DND-41 (cell line): Measurements from ENCODE around the gene GOSR2.

Experiments
- ATAC-seq: fragments of 200-7000 bp; cut with Tn5 transposase; 3 replicates; pipeline ENCODE4 v1.9.1; 2021; ENCODE audit warnings: low read depth; ENCODE audit not compliant: insufficient read depth
- DNase-seq: peaks from one replicate; pipeline ENCODE4 v3.0.0-alpha.2; 2020
- H2AFZ ChIP-seq: 2 replicates; pipeline ENCODE4 v1.6.0; 2012; ENCODE audit warnings: low read depth, low read length
- H3K27ac ChIP-seq: 2 replicates; pipeline ENCODE4 v1.5.1; 2012; ENCODE audit warnings: low read length, inconsistent platforms
- H3K27me3 ChIP-seq: fragments of 200-600 bp; sonication (generic); 2 replicates; pipeline ENCODE4 v1.6.0; 2012; ENCODE audit warnings: low read length, mild to moderate bottlenecking, inconsistent platforms; ENCODE audit not compliant: insufficient read depth, poor library complexity
- H3K36me3 ChIP-seq: 2 replicates; pipeline ENCODE4 v1.5.1; 2012; ENCODE audit warnings: low read length, inconsistent platforms; ENCODE audit not compliant: insufficient read depth
- H3K4me1 ChIP-seq: 2 replicates; pipeline ENCODE4 v1.5.1; 2012; ENCODE audit warnings: mild to moderate bottlenecking, low read length; ENCODE audit not compliant: insufficient read depth
- H3K4me2 ChIP-seq: 2 replicates; pipeline ENCODE4 v1.6.0; 2012; ENCODE audit warnings: mild to moderate bottlenecking, moderate library complexity, low read length, inconsistent platforms; ENCODE audit not compliant: insufficient read depth
- H3K4me3 ChIP-seq, 2 experiments: fragments of 200-600 bp in 1 of 2; shearing (Covaris generic) in 1 of 2; 2 replicates each; pipeline ENCODE4 v1.5.1; 2012 to 2016; ENCODE audit warnings: inconsistent platforms in 2 of 2, low read length in 2 of 2, mild to moderate bottlenecking in 2 of 2, low read depth in 1 of 2, moderate library complexity in 1 of 2
- H3K79me2 ChIP-seq: 2 replicates; pipeline ENCODE4 v1.6.0; 2012; ENCODE audit warnings: low read length, inconsistent platforms; ENCODE audit not compliant: insufficient read depth
- H3K9ac ChIP-seq: 2 replicates; pipeline ENCODE4 v1.6.0; 2012; ENCODE audit warnings: low read depth, mild to moderate bottlenecking, inconsistent platforms, low read length, moderate library complexity
- H3K9me3 ChIP-seq: 2 replicates; pipeline ENCODE4 v1.5.1; 2012; ENCODE audit warnings: low read length, moderate library complexity, mild to moderate bottlenecking, inconsistent platforms; ENCODE audit not compliant: insufficient read depth, severe bottlenecking
- H4K20me1 ChIP-seq: 2 replicates; pipeline ENCODE4 v1.6.0; 2012; ENCODE audit warnings: low read length; ENCODE audit not compliant: insufficient read depth
- CTCF ChIP-seq: IDR thresholded peaks from 2 replicates; pipeline ENCODE4 v1.5.1; 2012; ENCODE audit warnings: borderline replicate concordance, low read length, moderate library complexity, mild to moderate bottlenecking; ENCODE audit not compliant: poor library complexity, severe bottlenecking; ENCODE audit errors: extremely low read depth
- EZH2 ChIP-seq: IDR thresholded peaks from 3 replicates; pipeline ENCODE4 v1.6.1; 2012; ENCODE audit warnings: borderline replicate concordance, low read depth, mild to moderate bottlenecking, moderate library complexity, low read length, inconsistent platforms; ENCODE audit not compliant: severe bottlenecking

GOSR2 gene

GRCh38 chr17:46889992-46890564 lies 32.9 kb upstream of the GOSR2 start:
- H3K4me3 ChIP-seq, result no peak overlapping the region
- H3K4me1 ChIP-seq, result no peaks in the 10 kb centered on the region
- no peak overlapping the region for H3K4me2 ChIP-seq
- H4K20me1 ChIP-seq, result 0 out of 2 replicates have a peak, but pooled peaks cover 4% of the 10 kb centered on the region
- DNase-seq (no peak), ATAC-seq (no peak)
- no peak for TF ChIP-seq EZH2
- no peak for TF ChIP-seq CTCF
- no peaks in the 10 kb centered on the region for H3K36me3 ChIP-seq
- H3K9me3 ChIP-seq, result no peaks in the 10 kb centered on the region
- no peak overlapping the region for H2AFZ ChIP-seq
- H3K27me3 ChIP-seq, result peaks cover 21% of the 10 kb centered on the region
- no peak overlapping the region for H3K27ac ChIP-seq
- no peaks in the 10 kb centered on the region for H3K79me2 ChIP-seq
- no peak overlapping the region for H3K9ac ChIP-seq

GRCh38 chr17:46890638-46891037 lies 32.3 kb upstream of the GOSR2 start:
- Histone ChIP-seq H3K27me3 (peaks cover 21% of the 10 kb centered on the region), H3K4me1 (no peaks in the 10 kb centered on the region), H3K9me3 (no peaks in the 10 kb centered on the region), H4K20me1 (0 out of 2 replicates have a peak, but pooled peaks cover 4% of the 10 kb centered on the region), H3K79me2 (no peaks in the 10 kb centered on the region), H3K4me2 (no peak overlapping the region), H3K27ac (no peak overlapping the region), H2AFZ (no peak overlapping the region), H3K9ac (no peak overlapping the region), H3K36me3 (no peaks in the 10 kb centered on the region), H3K4me3 (no peak overlapping the region)
- ATAC-seq (no peak), DNase-seq (no peak)
- TF ChIP-seq CTCF, result no peak
- no peak for TF ChIP-seq EZH2

GRCh38 chr17:46892192-46892703 lies 30.7 kb upstream of the GOSR2 start:
- no peak overlapping the region for H3K4me3 ChIP-seq
- no peak overlapping the region for H3K27ac ChIP-seq
- no peaks in the 10 kb centered on the region for H3K36me3 ChIP-seq
- TF ChIP-seq CTCF, result no peak
- TF ChIP-seq EZH2, result no peak
- no peaks in the 10 kb centered on the region for H3K4me1 ChIP-seq
- H4K20me1 ChIP-seq, result no peaks in the 10 kb centered on the region
- H3K9ac ChIP-seq, result no peak overlapping the region
- H3K9me3 ChIP-seq, result no peaks in the 10 kb centered on the region
- H3K4me2 ChIP-seq, result no peak overlapping the region
- H2AFZ ChIP-seq, result no peak overlapping the region
- ATAC-seq, result no peak
- DNase-seq, result no peak
- no peaks in the 10 kb centered on the region for H3K79me2 ChIP-seq
- peaks cover 17% of the 10 kb centered on the region for H3K27me3 ChIP-seq
